AG04449 (cell line): Measurements from ENCODE around the gene SMPD3.

Experiments used
- CTCF ChIA-PET: fragments of 350-600 bp; formaldehyde crosslinking; extraction: SDS; loops from one replicate; lab custom pipeline; 2021; ENCODE audit warnings: antibody characterized with exemption; lab: Yijun Ruan, JAX
- POLR2A ChIA-PET: fragments of 400-600, 350-600 bp; formaldehyde crosslinking; extraction: SDS; loops from one replicate; lab custom pipeline; 2020; ENCODE audit warnings: antibody characterized with exemption, inconsistent platforms; lab: Yijun Ruan, JAX
- DNase-seq: peaks from one replicate; pipeline ENCODE4 v3.0.0-alpha.2; 2010; ENCODE audit warnings: low read depth, low spot score
- H3K4me3 ChIP-seq: 2 replicates; pipeline ENCODE4 v1.5.1; 2011; ENCODE audit warnings: low read depth, mild to moderate bottlenecking, control low read depth, low read length
- TF ChIP-seq, protein P1 (sequence below): IDR thresholded peaks from one replicate; pipeline ENCODE4 v1.5.1; 2011; ENCODE audit warnings: mild to moderate bottlenecking, moderate library complexity, low read length, control low read depth, inconsistent platforms; ENCODE audit not compliant: insufficient read depth; ENCODE audit errors: missing control alignments

The SMPD3 gene

DNA sequence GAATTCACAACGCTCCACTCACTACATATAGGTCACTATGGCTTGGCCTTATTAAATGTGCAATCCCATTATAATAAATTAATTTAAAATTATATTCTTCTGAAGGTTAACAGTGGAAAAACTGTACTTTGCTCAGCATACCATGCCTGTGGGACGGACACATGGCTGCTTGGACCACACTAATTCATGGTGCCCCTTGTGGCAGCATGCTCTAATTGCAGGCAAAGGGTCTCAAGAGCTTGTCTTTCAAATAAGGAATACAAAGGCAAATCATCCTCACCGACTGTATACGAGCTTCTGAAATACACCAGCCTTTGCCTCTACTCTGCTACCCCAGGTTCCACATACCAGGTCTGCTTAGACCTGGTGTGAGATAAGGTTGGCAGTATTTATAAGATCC, 11.7 kb downstream of the SMPD3 start:
- no peak overlapping the region for H3K4me3 ChIP-seq
- no peak for DNase-seq
- POLR2A ChIA-PET: no interaction called here
- CTCF ChIA-PET: no interaction called here
- TF ChIP-seq, protein P1, sequence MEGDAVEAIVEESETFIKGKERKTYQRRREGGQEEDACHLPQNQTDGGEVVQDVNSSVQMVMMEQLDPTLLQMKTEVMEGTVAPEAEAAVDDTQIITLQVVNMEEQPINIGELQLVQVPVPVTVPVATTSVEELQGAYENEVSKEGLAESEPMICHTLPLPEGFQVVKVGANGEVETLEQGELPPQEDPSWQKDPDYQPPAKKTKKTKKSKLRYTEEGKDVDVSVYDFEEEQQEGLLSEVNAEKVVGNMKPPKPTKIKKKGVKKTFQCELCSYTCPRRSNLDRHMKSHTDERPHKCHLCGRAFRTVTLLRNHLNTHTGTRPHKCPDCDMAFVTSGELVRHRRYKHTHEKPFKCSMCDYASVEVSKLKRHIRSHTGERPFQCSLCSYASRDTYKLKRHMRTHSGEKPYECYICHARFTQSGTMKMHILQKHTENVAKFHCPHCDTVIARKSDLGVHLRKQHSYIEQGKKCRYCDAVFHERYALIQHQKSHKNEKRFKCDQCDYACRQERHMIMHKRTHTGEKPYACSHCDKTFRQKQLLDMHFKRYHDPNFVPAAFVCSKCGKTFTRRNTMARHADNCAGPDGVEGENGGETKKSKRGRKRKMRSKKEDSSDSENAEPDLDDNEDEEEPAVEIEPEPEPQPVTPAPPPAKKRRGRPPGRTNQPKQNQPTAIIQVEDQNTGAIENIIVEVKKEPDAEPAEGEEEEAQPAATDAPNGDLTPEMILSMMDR: no peak

DNA sequence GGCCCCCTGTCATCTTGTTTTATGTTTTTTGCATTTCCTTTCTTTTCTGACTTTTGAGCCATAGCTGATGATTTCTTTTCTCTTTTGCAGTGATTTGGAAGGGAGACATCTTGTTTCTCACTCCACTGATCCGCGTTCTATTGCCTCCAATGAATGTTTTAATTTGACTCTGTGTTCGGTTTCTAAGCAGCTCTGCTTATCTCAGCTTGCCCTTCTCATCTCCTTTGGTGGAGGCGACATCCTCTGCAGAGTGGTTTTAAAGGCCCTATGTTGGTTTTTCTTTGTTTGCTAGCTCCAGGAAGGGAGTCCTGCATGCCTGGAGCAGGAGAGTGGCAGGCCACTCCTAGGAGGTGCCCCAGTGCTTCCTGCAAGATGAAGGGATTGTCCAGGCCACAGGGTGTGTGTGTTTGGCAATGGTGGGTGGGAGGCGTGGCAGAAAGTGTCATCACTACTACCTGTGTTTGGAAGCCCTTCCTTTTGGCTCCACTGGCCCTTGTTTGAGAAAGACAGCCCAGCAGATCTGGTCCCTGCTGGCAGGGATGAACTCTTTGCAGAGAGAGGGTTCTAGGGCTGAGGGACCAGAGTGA, 13.6 kb downstream of the SMPD3 start:
- ChIA-PET CTCF (interaction anchor here (0.8 to 1.2 kb wide), 3 partner anchors 9 to 86 kb away, joined by 3 to 4 read pairs (median 3); no protein-coding TSS in a partner anchor), POLR2A (no interaction called here)
- DNase-seq: no peak
- H3K4me3 ChIP-seq: no peak overlapping the region
- TF ChIP-seq, protein P1: no peak

DNA sequence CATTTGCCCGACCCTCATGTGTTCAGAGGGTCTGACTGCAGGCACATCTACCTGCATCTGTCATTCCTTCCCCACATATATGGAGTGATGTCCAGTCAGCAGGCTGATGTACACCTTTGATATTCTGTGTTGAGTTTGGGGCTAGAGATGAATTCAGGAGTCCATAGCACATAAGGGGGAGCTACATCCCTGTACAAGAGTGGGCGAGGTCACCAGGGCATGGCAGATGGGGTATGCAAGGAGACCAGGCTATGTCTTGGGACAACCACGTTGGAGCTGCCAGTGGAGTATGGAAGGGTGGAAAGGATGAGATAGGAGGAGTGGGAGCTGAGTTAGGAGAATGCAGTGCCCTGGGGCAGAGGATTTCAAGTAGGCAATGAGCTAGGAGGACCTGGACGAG, 15.0 kb downstream of the SMPD3 start:
- TF ChIP-seq, protein P1: no peak
- H3K4me3 ChIP-seq: no peak overlapping the region
- DNase-seq: no peak
- ChIA-PET CTCF (interaction anchor here (1.3 kb wide), 1 partner anchor 37 kb away, joined by 4 read pairs; no protein-coding TSS in a partner anchor), POLR2A (no interaction called here)

- no peak overlapping the region for H3K4me3 ChIP-seq
- TF ChIP-seq, protein P1: no peak
- CTCF ChIA-PET: interaction anchor here (0.9 kb wide), 1 partner anchor 24 kb away, joined by 4 read pairs; no protein-coding TSS in a partner anchor
- POLR2A ChIA-PET: no interaction called here
- no peak for DNase-seq
Measured at GRCh38 chr16:68432701-68433100, 15.6 kb downstream of the SMPD3 start.

GRCh38 chr16:68429076-68429854, 19.0 kb downstream of the SMPD3 start:
- ChIA-PET CTCF (no interaction called here), POLR2A (no interaction called here)
- H3K4me3 ChIP-seq: no peak overlapping the region
- DNase-seq: no peak
- TF ChIP-seq, protein P1: no peak

DNA sequence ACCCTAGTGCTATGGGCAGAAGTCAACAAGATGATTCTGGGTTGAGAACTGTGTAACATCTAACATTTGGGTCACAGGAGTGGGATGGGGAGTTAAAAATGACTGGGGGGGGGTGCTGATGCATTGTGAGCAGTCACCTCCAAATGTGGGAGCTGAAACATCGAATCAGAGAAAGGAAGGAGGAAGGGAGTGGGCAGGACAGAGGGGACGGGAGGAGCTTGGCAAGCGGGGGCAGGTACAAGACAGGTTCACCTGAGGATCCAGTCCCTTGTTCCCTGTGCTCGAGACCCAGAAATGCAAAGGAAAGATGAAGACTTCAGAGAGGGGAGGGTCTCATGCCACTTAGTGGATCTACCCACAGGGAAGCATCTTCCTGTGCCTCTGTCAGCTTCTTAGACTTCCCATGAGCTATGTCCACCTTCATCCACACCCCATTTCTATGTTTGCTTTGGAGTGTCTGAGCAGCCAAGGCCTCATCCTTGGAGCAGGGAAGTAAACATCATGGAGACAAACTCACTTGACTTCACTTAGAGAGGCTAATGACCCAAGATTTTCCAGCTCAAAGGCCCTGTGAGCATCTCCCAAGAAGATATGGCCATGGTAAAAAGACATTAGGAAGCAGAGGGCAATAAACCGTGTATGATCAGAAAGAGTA, 20.5 kb downstream of the SMPD3 start:
- TF ChIP-seq, protein P1: no peak
- ChIA-PET POLR2A (no interaction called here), CTCF (no interaction called here)
- H3K4me3 ChIP-seq: no peak overlapping the region
- no peak for DNase-seq
